22Rv1 (cell line): ENCODE results near the gene FUCA2.

ENCODE experiments used
- H3K27ac ChIP-seq: fragments of 450-650 bp; 2 replicates; pipeline ENCODE4 v1.5.1; 2017
- CTCF ChIP-seq: fragments of 450-650 bp; IDR thresholded peaks from 2 replicates; pipeline ENCODE4 v1.5.1; 2017; ENCODE audit warnings: mild to moderate bottlenecking
- ZFX ChIP-seq: fragments of 450-650 bp; IDR thresholded peaks from 2 replicates; pipeline ENCODE4 v1.6.1; 2017; ENCODE audit warnings: antibody characterized with exemption, borderline replicate concordance

The FUCA2 gene

GRCh38 chr6:143506620-143507019, 4.9 kb downstream of the FUCA2 start:
- no peak overlapping the region for H3K27ac ChIP-seq

GRCh38 chr6:143506199-143506598, 5.3 kb downstream of the FUCA2 start:
- TF ChIP-seq CTCF: no peak
- no peak for TF ChIP-seq ZFX
- H3K27ac ChIP-seq: no peak overlapping the region

More at GRCh38 chr6:143506620-143507019, 4.9 kb downstream of the FUCA2 start:
- TF ChIP-seq CTCF (no peak), ZFX (no peak)

- H3K27ac ChIP-seq: no peak overlapping the region
- TF ChIP-seq CTCF: no peak
- no peak for TF ChIP-seq ZFX
Observed at GRCh38 chr6:143505537-143505936, 6.0 kb downstream of the FUCA2 start.

GRCh38 chr6:143505111-143505510, 6.4 kb downstream of the FUCA2 start:
- no peak for TF ChIP-seq CTCF
- no peak for TF ChIP-seq ZFX
- H3K27ac ChIP-seq: no peak overlapping the region

GRCh38 chr6:143504369-143504768, 7.2 kb downstream of the FUCA2 start:
- no peak overlapping the region for H3K27ac ChIP-seq
- TF ChIP-seq CTCF: no peak
- TF ChIP-seq ZFX: no peak

GRCh38 chr6:143501851-143502250, 9.7 kb downstream of the FUCA2 start:
- TF ChIP-seq ZFX: no peak
- 0 out of 2 replicates have a peak, but pooled peaks have one; percentile 7 for TF ChIP-seq CTCF
- no peak overlapping the region for H3K27ac ChIP-seq

- TF ChIP-seq CTCF: no peak
- TF ChIP-seq ZFX: no peak
- no peak overlapping the region for H3K27ac ChIP-seq
Observed at GRCh38 chr6:143498428-143498827, 13.1 kb downstream of the FUCA2 start.
